HAP-1 (cell line): Measurements from ENCODE around the gene SLITRK4.

Experiments used
- DNase-seq, 2 experiments: peaks; one replicate each; pipeline ENCODE4 v3.0.0-alpha.2; 2016 to 2020; ENCODE audit warnings: low spot score in 2 of 2
- H3K27me3 ChIP-seq: fragments of 250-450 bp; sonication (Bioruptor Pico); 2 replicates; pipeline ENCODE4 v1.5.1; 2020; ENCODE audit warnings: low read depth, mild to moderate bottlenecking, moderate library complexity
- H3K36me3 ChIP-seq: fragments of 250-450 bp; sonication (Bioruptor Pico); replicated peaks from 2 replicates; pipeline ENCODE4 v1.5.1; 2020; ENCODE audit warnings: mild to moderate bottlenecking
- H3K4me1 ChIP-seq: fragments of 250-450 bp; sonication (Bioruptor Pico); 2 replicates; pipeline ENCODE4 v1.5.1; 2020; ENCODE audit warnings: mild to moderate bottlenecking
- H3K4me3 ChIP-seq: fragments of 250-450 bp; sonication (Bioruptor Pico); 2 replicates; pipeline ENCODE4 v1.5.1; 2020; ENCODE audit warnings: mild to moderate bottlenecking, moderate library complexity
- H3K9me3 ChIP-seq: fragments of 250-450 bp; sonication (Bioruptor Pico); 2 replicates; pipeline ENCODE4 v1.5.1; 2020; ENCODE audit warnings: mild to moderate bottlenecking, moderate library complexity
- in situ Hi-C: fragments of 300-500 bp; cut with MboI; formaldehyde crosslinking; loops from 3 replicates; pipeline ENCODE4 v1.14.3; 2020; ENCODE audit warnings: low sequenced_read_pairs, inconsistent platforms, mixed read lengths

Gene SLITRK4

GRCh38 chrX:143623657-143624056 is 12.2 kb downstream of the SLITRK4 start:
- H3K4me1 ChIP-seq = no peaks in the 10 kb centered on the region
- in situ Hi-C loops = no loop called here
- no peaks in the 10 kb centered on the region for H3K27me3 ChIP-seq
- no peaks in the 10 kb centered on the region for H3K36me3 ChIP-seq
- no peak overlapping the region for H3K4me3 ChIP-seq
- DNase-seq = no peak
- no peaks in the 10 kb centered on the region for H3K9me3 ChIP-seq

- no peaks in the 10 kb centered on the region for H3K4me1 ChIP-seq
- no peak overlapping the region for H3K4me3 ChIP-seq
- no peaks in the 10 kb centered on the region for H3K9me3 ChIP-seq
- in situ Hi-C loops = no loop called here
- H3K36me3 ChIP-seq = no peaks in the 10 kb centered on the region
- DNase-seq = no peak
- no peaks in the 10 kb centered on the region for H3K27me3 ChIP-seq
These were observed 14.6 kb downstream of the SLITRK4 start for GRCh38 chrX:143621276-143621675.

GRCh38 chrX:143615851-143616250 is 20.1 kb downstream of the SLITRK4 start:
- in situ Hi-C loops = no loop called here
- no peak for DNase-seq
- Histone ChIP-seq H3K4me3 (no peak overlapping the region), H3K27me3 (no peaks in the 10 kb centered on the region), H3K9me3 (no peaks in the 10 kb centered on the region), H3K36me3 (no peaks in the 10 kb centered on the region), H3K4me1 (no peaks in the 10 kb centered on the region)

- H3K36me3 ChIP-seq = no peaks in the 10 kb centered on the region
- no peaks in the 10 kb centered on the region for H3K4me1 ChIP-seq
- in situ Hi-C loops = no loop called here
- DNase-seq = no peak
- H3K4me3 ChIP-seq = no peak overlapping the region
- no peaks in the 10 kb centered on the region for H3K9me3 ChIP-seq
- no peaks in the 10 kb centered on the region for H3K27me3 ChIP-seq
These were observed 34.1 kb downstream of the SLITRK4 start for GRCh38 chrX:143601809-143602208.

- Histone ChIP-seq H3K36me3 (no peaks in the 10 kb centered on the region), H3K4me1 (no peaks in the 10 kb centered on the region), H3K27me3 (no peaks in the 10 kb centered on the region), H3K4me3 (no peak overlapping the region), H3K9me3 (no peaks in the 10 kb centered on the region)
- in situ Hi-C loops = no loop called here
- no peak for DNase-seq
These were observed 54.7 kb downstream of the SLITRK4 start for GRCh38 chrX:143581240-143581639.

- no peak for DNase-seq
- no peak overlapping the region for H3K4me3 ChIP-seq
These were observed 55.6 kb downstream of the SLITRK4 start for GRCh38 chrX:143580266-143580665.

More at GRCh38 chrX:143580266-143580665, 55.6 kb downstream of the SLITRK4 start:
- H3K4me1 ChIP-seq = no peaks in the 10 kb centered on the region
- H3K27me3 ChIP-seq = no peaks in the 10 kb centered on the region
- in situ Hi-C loops = no loop called here
- no peaks in the 10 kb centered on the region for H3K9me3 ChIP-seq
- H3K36me3 ChIP-seq = no peaks in the 10 kb centered on the region
